HG02642 (cell line): ENCODE results near the gene PLCH1.
"Not testable (repeated sequence)": the region's sequence is repeated elsewhere in the genome, so short reads cannot be mapped to it uniquely, and the experiment has no call there.

Source experiments
- ATAC-seq: cut with Tn5 transposase; IDR thresholded peaks from one replicate; pipeline ENCODE4 v1.9.1; 2021; ENCODE audit warnings: mild to moderate bottlenecking; ENCODE audit not compliant: unreplicated experiment, poor library complexity

The PLCH1 gene

GRCh38 chr3:155431856-155432570 lies 312.9 kb downstream of the PLCH1 start:
- no peak for ATAC-seq

- no peak for ATAC-seq
Measured at GRCh38 chr3:155428563-155428962, 316.3 kb downstream of the PLCH1 start.

- no peak for ATAC-seq
Measured at GRCh38 chr3:155426524-155427230, 318.2 kb downstream of the PLCH1 start.

- ATAC-seq: no peak
Measured at GRCh38 chr3:155425396-155425795, 319.5 kb downstream of the PLCH1 start.

- no peak for ATAC-seq
Measured at GRCh38 chr3:155424323-155424710, 320.6 kb downstream of the PLCH1 start.

- ATAC-seq: no peak
Measured at GRCh38 chr3:155423526-155424322, 321.1 kb downstream of the PLCH1 start.

GRCh38 chr3:155420881-155421486 lies 323.9 kb downstream of the PLCH1 start:
- ATAC-seq: no peak

GRCh38 chr3:155420406-155420805 lies 324.5 kb downstream of the PLCH1 start:
- ATAC-seq: no peak

- ATAC-seq: no peak
Measured at GRCh38 chr3:155418407-155418806, 326.5 kb downstream of the PLCH1 start.

GRCh38 chr3:155417119-155417517 lies 327.8 kb downstream of the PLCH1 start:
- no peak for ATAC-seq

- ATAC-seq: no peak
Measured at GRCh38 chr3:155416500-155417118, 328.3 kb downstream of the PLCH1 start.

- ATAC-seq: no peak
Measured at GRCh38 chr3:155412904-155413303, 332.0 kb downstream of the PLCH1 start.

GRCh38 chr3:155411500-155412223 lies 333.2 kb downstream of the PLCH1 start:
- no peak for ATAC-seq

- ATAC-seq: no peak
Measured at GRCh38 chr3:155409336-155409735, 335.5 kb downstream of the PLCH1 start.

GRCh38 chr3:155407971-155408370 lies 336.9 kb downstream of the PLCH1 start:
- no peak for ATAC-seq

GRCh38 chr3:155407331-155407730 lies 337.5 kb downstream of the PLCH1 start:
- no peak for ATAC-seq

- no peak for ATAC-seq
Measured at GRCh38 chr3:155404486-155404885, 340.4 kb downstream of the PLCH1 start.

- ATAC-seq: no peak
Measured at GRCh38 chr3:155402656-155403055, 342.2 kb downstream of the PLCH1 start.

- no peak for ATAC-seq
Measured at GRCh38 chr3:155398046-155398445, 346.8 kb downstream of the PLCH1 start.

- ATAC-seq: not testable (repeated sequence)
Measured at GRCh38 chr3:155394896-155395295, 350.0 kb downstream of the PLCH1 start.
